ENCODE data around the gene BCAP29.

The BCAP29 gene

GRCh38 chr7:107641676-107642075, 61.6 kb downstream of the BCAP29 start:
- Histone ChIP-seq H3K4me1 (ENCODE audit: control insufficient read depth, insufficient read depth, low read length) (no peaks in the 10 kb centered on the region), H3K27ac (ENCODE audit: insufficient read depth, low read depth, low read length, poor library complexity, severe bottlenecking) (no peak overlapping the region), H3K9me3 (ENCODE audit: control insufficient read depth, low read length) (no peaks in the 10 kb centered on the region), H3K4me3 (ENCODE audit: insufficient read depth, low read depth, low read length) (no peak overlapping the region), H3K27me3 (ENCODE audit: control insufficient read depth, insufficient read depth, low read length, poor library complexity, severe bottlenecking) (no peaks in the 10 kb centered on the region), H3K36me3 (ENCODE audit: control insufficient read depth, insufficient read depth, low read length) (no peaks in the 10 kb centered on the region)
- 94 to 100% methylated on average over 1 of the region's 1 CpG for WGBS, 2 experiments

- Histone ChIP-seq H3K4me1 (ENCODE audit: control insufficient read depth, insufficient read depth, low read length) (no peaks in the 10 kb centered on the region), H3K9me3 (ENCODE audit: control insufficient read depth, low read length) (no peaks in the 10 kb centered on the region), H3K36me3 (ENCODE audit: control insufficient read depth, insufficient read depth, low read length) (no peaks in the 10 kb centered on the region), H3K4me3 (ENCODE audit: insufficient read depth, low read depth, low read length) (no peak overlapping the region), H3K27ac (ENCODE audit: insufficient read depth, low read depth, low read length, poor library complexity, severe bottlenecking) (no peak overlapping the region), H3K27me3 (ENCODE audit: control insufficient read depth, insufficient read depth, low read length, poor library complexity, severe bottlenecking) (no peaks in the 10 kb centered on the region)
- 86% methylated on average over 3 to 4 of the region's 4 CpGs for WGBS, 2 experiments
Measured at GRCh38 chr7:107642501-107642900, 62.5 kb downstream of the BCAP29 start.

- Histone ChIP-seq H3K27ac (ENCODE audit: insufficient read depth, low read depth, low read length, poor library complexity, severe bottlenecking) (no peak overlapping the region), H3K9me3 (ENCODE audit: control insufficient read depth, low read length) (no peaks in the 10 kb centered on the region), H3K27me3 (ENCODE audit: control insufficient read depth, insufficient read depth, low read length, poor library complexity, severe bottlenecking) (no peaks in the 10 kb centered on the region), H3K4me1 (ENCODE audit: control insufficient read depth, insufficient read depth, low read length) (no peaks in the 10 kb centered on the region), H3K4me3 (ENCODE audit: insufficient read depth, low read depth, low read length) (no peak overlapping the region), H3K36me3 (ENCODE audit: control insufficient read depth, insufficient read depth, low read length) (no peaks in the 10 kb centered on the region)
- WGBS, 2 experiments, result 40 to 55% methylated on average over 1 of the region's 1 CpG
Measured at GRCh38 chr7:107643407-107643806, 63.4 kb downstream of the BCAP29 start.

- Histone ChIP-seq H3K27me3 (ENCODE audit: control insufficient read depth, insufficient read depth, low read length, poor library complexity, severe bottlenecking) (no peaks in the 10 kb centered on the region), H3K4me3 (ENCODE audit: insufficient read depth, low read depth, low read length) (no peak overlapping the region), H3K27ac (ENCODE audit: insufficient read depth, low read depth, low read length, poor library complexity, severe bottlenecking) (no peak overlapping the region), H3K36me3 (ENCODE audit: control insufficient read depth, insufficient read depth, low read length) (no peaks in the 10 kb centered on the region), H3K4me1 (ENCODE audit: control insufficient read depth, insufficient read depth, low read length) (no peaks in the 10 kb centered on the region), H3K9me3 (ENCODE audit: control insufficient read depth, low read length) (no peaks in the 10 kb centered on the region)
- 93 to 95% methylated on average over 1 of the region's 1 CpG for WGBS, 2 experiments
Measured at GRCh38 chr7:107643938-107644308, 63.9 kb downstream of the BCAP29 start.

GRCh38 chr7:107644309-107644974, 64.4 kb downstream of the BCAP29 start:
- no peaks in the 10 kb centered on the region for H3K9me3 ChIP-seq (ENCODE audit: control insufficient read depth, low read length)
- no peak overlapping the region for H3K27ac ChIP-seq (ENCODE audit: insufficient read depth, low read depth, low read length, poor library complexity, severe bottlenecking)
- H3K4me3 ChIP-seq (ENCODE audit: insufficient read depth, low read depth, low read length), result no peak overlapping the region
- 92 to 95% methylated on average over 8 to 9 of the region's 9 CpGs for WGBS, 2 experiments
- no peaks in the 10 kb centered on the region for H3K36me3 ChIP-seq (ENCODE audit: control insufficient read depth, insufficient read depth, low read length)
- no peaks in the 10 kb centered on the region for H3K27me3 ChIP-seq (ENCODE audit: control insufficient read depth, insufficient read depth, low read length, poor library complexity, severe bottlenecking)
- H3K4me1 ChIP-seq (ENCODE audit: control insufficient read depth, insufficient read depth, low read length), result no peaks in the 10 kb centered on the region

GRCh38 chr7:107652642-107653041, 72.6 kb downstream of the BCAP29 start:
- Histone ChIP-seq H3K27me3 (ENCODE audit: control insufficient read depth, insufficient read depth, low read length, poor library complexity, severe bottlenecking) (peaks cover 1% of the 10 kb centered on the region), H3K36me3 (ENCODE audit: control insufficient read depth, insufficient read depth, low read length) (no peaks in the 10 kb centered on the region), H3K27ac (ENCODE audit: insufficient read depth, low read depth, low read length, poor library complexity, severe bottlenecking) (no peak overlapping the region), H3K9me3 (ENCODE audit: control insufficient read depth, low read length) (no peaks in the 10 kb centered on the region), H3K4me3 (ENCODE audit: insufficient read depth, low read depth, low read length) (no peak overlapping the region), H3K4me1 (ENCODE audit: control insufficient read depth, insufficient read depth, low read length) (no peaks in the 10 kb centered on the region)
- 89 to 90% methylated on average over 5 of the region's 5 CpGs for WGBS, 2 experiments

- Histone ChIP-seq H3K27ac (ENCODE audit: insufficient read depth, low read depth, low read length, poor library complexity, severe bottlenecking) (no peak overlapping the region), H3K36me3 (ENCODE audit: control insufficient read depth, insufficient read depth, low read length) (no peaks in the 10 kb centered on the region), H3K27me3 (ENCODE audit: control insufficient read depth, insufficient read depth, low read length, poor library complexity, severe bottlenecking) (peaks cover 59% of the 10 kb centered on the region), H3K9me3 (ENCODE audit: control insufficient read depth, low read length) (no peaks in the 10 kb centered on the region), H3K4me1 (ENCODE audit: control insufficient read depth, insufficient read depth, low read length) (peaks cover 7% of the 10 kb centered on the region), H3K4me3 (ENCODE audit: insufficient read depth, low read depth, low read length) (no peak overlapping the region)
Measured at GRCh38 chr7:107658467-107658866, 78.4 kb downstream of the BCAP29 start.

- WGBS, 2 experiments, result 51 to 52% methylated on average over 4 of the region's 4 CpGs
- Histone ChIP-seq H3K4me1 (ENCODE audit: control insufficient read depth, insufficient read depth, low read length) (peaks cover 7% of the 10 kb centered on the region), H3K27ac (ENCODE audit: insufficient read depth, low read depth, low read length, poor library complexity, severe bottlenecking) (no peak overlapping the region), H3K36me3 (ENCODE audit: control insufficient read depth, insufficient read depth, low read length) (no peaks in the 10 kb centered on the region), H3K27me3 (ENCODE audit: control insufficient read depth, insufficient read depth, low read length, poor library complexity, severe bottlenecking) (peaks cover 68% of the 10 kb centered on the region), H3K9me3 (ENCODE audit: control insufficient read depth, low read length) (no peaks in the 10 kb centered on the region), H3K4me3 (ENCODE audit: insufficient read depth, low read depth, low read length) (no peak overlapping the region)
Measured at GRCh38 chr7:107659666-107660065, 79.6 kb downstream of the BCAP29 start.

GRCh38 chr7:107660381-107661080, 80.5 kb downstream of the BCAP29 start, which contains the start of gene SLC26A4:
Gene SLC26A4 (plus strand): TSS chr7:107660828. CDS start chr7:107661642, 814 bp downstream.
- H3K4me3 ChIP-seq (ENCODE audit: insufficient read depth, low read depth, low read length), result peak within 1 kb of the TSS; percentile 42
- peaks cover 7% of the 10 kb centered on the region for H3K4me1 ChIP-seq (ENCODE audit: control insufficient read depth, insufficient read depth, low read length)
- peaks cover 72% of the 10 kb centered on the region for H3K27me3 ChIP-seq (ENCODE audit: control insufficient read depth, insufficient read depth, low read length, poor library complexity, severe bottlenecking)
- no peaks in the 10 kb centered on the region for H3K36me3 ChIP-seq (ENCODE audit: control insufficient read depth, insufficient read depth, low read length)
- WGBS, 2 experiments, result 2 to 3% methylated on average over 37 of the region's 37 CpGs
- no peak within 1 kb of the TSS for H3K27ac ChIP-seq (ENCODE audit: insufficient read depth, low read depth, low read length, poor library complexity, severe bottlenecking)
- H3K9me3 ChIP-seq (ENCODE audit: control insufficient read depth, low read length), result no peaks in the 10 kb centered on the region

GRCh38 chr7:107661081-107661864, 81.2 kb downstream of the BCAP29 start:
- peaks cover 7% of the 10 kb centered on the region for H3K4me1 ChIP-seq (ENCODE audit: control insufficient read depth, insufficient read depth, low read length)
- no peak overlapping the region for H3K27ac ChIP-seq (ENCODE audit: insufficient read depth, low read depth, low read length, poor library complexity, severe bottlenecking)
- H3K4me3 ChIP-seq (ENCODE audit: insufficient read depth, low read depth, low read length), result peak overlapping the region; percentile 42
- no peaks in the 10 kb centered on the region for H3K9me3 ChIP-seq (ENCODE audit: control insufficient read depth, low read length)
- 1% methylated on average over 73 of the region's 73 CpGs for WGBS, 2 experiments
- H3K36me3 ChIP-seq (ENCODE audit: control insufficient read depth, insufficient read depth, low read length), result no peaks in the 10 kb centered on the region
- peaks cover 72% of the 10 kb centered on the region for H3K27me3 ChIP-seq (ENCODE audit: control insufficient read depth, insufficient read depth, low read length, poor library complexity, severe bottlenecking)
